ENCODE results near the gene NR2F1.

Gene NR2F1

GRCh38 chr5:93595420-93596147, 12.6 kb downstream of the NR2F1 start:
- no peak for TF ChIP-seq CTCF (IDR thresholded peaks at IDR 0.05; ENCODE audit: extremely low read depth, missing control alignments)
- DNase-seq (ENCODE audit: low spot score) = no peak

DNA sequence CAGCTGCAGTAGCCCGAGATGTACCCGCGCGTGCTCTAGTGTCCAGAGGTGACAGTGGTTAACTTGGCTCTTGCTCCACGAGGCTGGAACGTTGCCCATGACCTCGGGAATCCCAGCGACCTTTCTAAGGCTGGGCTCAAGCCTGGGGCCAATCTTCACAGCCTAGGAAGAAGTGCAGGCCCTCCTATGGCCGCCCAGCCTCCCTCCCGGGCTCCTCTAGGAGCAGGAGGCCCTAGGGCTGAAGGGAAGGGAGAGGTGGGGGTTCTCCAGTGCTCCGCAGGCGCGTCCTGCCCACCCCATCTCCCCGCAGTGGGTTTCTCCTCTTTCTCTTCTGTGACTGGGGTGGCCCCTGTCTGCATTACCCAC, 13.3 kb downstream of the NR2F1 start:
- no peak for TF ChIP-seq CTCF (IDR thresholded peaks at IDR 0.05; ENCODE audit: extremely low read depth, missing control alignments)
- no peak for DNase-seq (ENCODE audit: low spot score)

DNA sequence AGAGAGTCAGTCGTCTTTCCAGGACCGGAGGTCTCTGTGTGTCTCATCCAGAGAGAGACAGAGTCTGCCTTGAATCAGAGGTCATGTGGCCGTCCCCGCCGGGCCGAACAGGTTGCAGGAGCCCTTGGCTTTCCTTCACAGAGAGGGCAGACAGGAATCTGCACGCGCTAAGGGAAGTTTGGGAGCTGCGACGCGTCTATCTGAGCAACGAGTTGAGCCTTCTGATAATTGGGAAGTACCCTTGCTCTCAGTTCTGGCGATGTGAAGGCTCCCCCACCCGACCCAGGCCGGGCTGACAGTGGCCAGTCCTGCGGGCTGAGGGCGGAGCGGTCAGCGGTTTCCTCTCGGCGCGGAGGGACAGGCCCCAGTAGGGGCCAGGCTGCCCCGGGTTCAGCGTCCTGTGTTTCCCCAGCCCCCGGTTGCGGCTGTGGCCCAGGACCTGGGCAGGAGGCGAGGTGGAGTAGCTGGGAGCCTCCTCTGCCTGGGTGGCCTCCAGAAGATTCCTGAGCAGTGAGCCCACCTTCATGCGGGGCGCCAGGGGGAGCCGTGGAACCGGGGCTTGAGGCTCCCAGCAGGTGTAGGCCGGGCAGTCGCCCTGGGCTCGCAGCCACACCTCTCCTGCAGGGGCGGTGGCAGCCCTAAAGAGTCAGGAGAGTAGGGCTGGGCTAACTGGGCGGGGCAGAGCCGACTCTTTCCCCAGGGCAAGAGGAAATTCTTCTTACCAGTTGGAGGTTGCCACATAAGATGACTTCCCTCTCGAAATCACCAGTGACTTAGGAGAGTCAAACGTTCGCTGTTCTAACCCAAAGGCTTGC, 13.9 kb downstream of the NR2F1 start:
- no peak for TF ChIP-seq CTCF (IDR thresholded peaks at IDR 0.05; ENCODE audit: extremely low read depth, missing control alignments)

GRCh38 chr5:93598091-93599000, 15.3 kb downstream of the NR2F1 start:
- no peak for DNase-seq (ENCODE audit: low spot score)

More for the DNA sequence above, 13.9 kb downstream of the NR2F1 start:
- DNase-seq (ENCODE audit: low spot score) = no peak

GRCh38 chr5:93599001-93599379, 16.0 kb downstream of the NR2F1 start:
- no peak for TF ChIP-seq CTCF (IDR thresholded peaks at IDR 0.05; ENCODE audit: extremely low read depth, missing control alignments)

More at GRCh38 chr5:93598091-93599000, 15.3 kb downstream of the NR2F1 start:
- TF ChIP-seq CTCF (IDR thresholded peaks at IDR 0.05; ENCODE audit: extremely low read depth, missing control alignments) = no peak

GRCh38 chr5:93599399-93600120, 16.5 kb downstream of the NR2F1 start:
- no peak for TF ChIP-seq CTCF (IDR thresholded peaks at IDR 0.05; ENCODE audit: extremely low read depth, missing control alignments)
- no peak for DNase-seq (ENCODE audit: low spot score)

More at GRCh38 chr5:93599001-93599379, 16.0 kb downstream of the NR2F1 start:
- DNase-seq (ENCODE audit: low spot score) = no peak

Data from GM20000 (cell line).